ENCODE measurements around the gene GRIN3B. TPM values are rescaled to one million over a fixed set of nuclear protein-coding genes. Genes with fewer than 3 reads are reported as not detected.

The GRIN3B gene
- total and polyA plus RNA-seq, 10 of the 15 experiments (the other 5 are each of a cell fraction or from before 2014, with no cell fraction given): 0.15 TPM; not detected in 9

DNA sequence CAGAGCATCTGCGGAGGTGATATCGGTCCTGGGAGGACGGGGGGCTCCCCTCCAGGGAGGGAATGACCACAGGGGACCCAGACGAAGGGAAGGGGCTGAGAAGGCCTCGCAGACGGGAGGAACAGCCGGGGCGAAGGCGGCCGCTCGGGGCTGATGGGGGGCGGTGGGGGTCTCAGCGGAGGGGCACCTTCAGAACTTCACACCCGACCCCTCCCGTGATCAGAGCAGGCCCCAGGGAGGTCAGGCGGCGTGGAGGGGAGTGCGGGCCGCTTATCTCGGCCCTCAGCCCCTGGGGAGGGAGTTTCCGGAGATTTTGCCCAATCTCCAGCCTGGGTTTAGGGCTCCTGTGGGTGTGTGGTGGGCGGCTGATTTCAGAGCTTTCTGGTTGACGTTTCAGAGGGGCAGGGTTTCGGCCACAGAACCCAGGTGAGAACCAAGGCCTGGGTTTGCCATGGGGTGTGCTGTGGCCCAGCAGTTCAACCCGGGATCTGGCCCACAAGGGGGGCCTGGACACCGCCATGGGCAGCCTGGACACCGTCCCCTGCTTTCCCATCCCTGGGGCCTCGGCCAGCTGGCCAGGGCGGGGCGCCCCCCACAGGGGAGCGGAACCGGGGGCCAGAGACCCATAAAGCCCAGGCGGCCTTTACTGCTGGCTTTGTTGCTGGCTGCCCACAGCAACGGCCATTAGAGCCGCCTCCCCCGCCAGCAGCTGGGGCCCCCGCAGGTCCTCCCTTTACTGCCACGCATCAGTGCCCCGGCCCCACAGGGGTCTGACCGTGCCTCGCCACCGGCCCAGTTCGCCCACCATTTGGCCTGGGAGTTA, 45.3 kb upstream of the GRIN3B start (continued):
- TF ChIP-seq, protein P1, sequence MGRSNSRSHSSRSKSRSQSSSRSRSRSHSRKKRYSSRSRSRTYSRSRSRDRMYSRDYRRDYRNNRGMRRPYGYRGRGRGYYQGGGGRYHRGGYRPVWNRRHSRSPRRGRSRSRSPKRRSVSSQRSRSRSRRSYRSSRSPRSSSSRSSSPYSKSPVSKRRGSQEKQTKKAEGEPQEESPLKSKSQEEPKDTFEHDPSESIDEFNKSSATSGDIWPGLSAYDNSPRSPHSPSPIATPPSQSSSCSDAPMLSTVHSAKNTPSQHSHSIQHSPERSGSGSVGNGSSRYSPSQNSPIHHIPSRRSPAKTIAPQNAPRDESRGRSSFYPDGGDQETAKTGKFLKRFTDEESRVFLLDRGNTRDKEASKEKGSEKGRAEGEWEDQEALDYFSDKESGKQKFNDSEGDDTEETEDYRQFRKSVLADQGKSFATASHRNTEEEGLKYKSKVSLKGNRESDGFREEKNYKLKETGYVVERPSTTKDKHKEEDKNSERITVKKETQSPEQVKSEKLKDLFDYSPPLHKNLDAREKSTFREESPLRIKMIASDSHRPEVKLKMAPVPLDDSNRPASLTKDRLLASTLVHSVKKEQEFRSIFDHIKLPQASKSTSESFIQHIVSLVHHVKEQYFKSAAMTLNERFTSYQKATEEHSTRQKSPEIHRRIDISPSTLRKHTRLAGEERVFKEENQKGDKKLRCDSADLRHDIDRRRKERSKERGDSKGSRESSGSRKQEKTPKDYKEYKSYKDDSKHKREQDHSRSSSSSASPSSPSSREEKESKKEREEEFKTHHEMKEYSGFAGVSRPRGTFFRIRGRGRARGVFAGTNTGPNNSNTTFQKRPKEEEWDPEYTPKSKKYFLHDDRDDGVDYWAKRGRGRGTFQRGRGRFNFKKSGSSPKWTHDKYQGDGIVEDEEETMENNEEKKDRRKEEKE (IDR thresholded peaks at IDR 0.05): no peak
- TF ChIP-seq YBX1 (IDR thresholded peaks at IDR 0.05): no peak
- TF ChIP-seq, protein P2, sequence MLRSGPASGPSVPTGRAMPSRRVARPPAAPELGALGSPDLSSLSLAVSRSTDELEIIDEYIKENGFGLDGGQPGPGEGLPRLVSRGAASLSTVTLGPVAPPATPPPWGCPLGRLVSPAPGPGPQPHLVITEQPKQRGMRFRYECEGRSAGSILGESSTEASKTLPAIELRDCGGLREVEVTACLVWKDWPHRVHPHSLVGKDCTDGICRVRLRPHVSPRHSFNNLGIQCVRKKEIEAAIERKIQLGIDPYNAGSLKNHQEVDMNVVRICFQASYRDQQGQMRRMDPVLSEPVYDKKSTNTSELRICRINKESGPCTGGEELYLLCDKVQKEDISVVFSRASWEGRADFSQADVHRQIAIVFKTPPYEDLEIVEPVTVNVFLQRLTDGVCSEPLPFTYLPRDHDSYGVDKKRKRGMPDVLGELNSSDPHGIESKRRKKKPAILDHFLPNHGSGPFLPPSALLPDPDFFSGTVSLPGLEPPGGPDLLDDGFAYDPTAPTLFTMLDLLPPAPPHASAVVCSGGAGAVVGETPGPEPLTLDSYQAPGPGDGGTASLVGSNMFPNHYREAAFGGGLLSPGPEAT (IDR thresholded peaks at IDR 0.05; ENCODE audit: low read depth): peak; percentile 92
- TF ChIP-seq CBFB (IDR thresholded peaks at IDR 0.05; ENCODE audit: low read depth): peak; percentile 88; the same call in 1 of the 2 replicates
- TF ChIP-seq HDAC6 (IDR thresholded peaks at IDR 0.05; ENCODE audit: unreplicated experiment): no peak
- TF ChIP-seq, protein P3, sequence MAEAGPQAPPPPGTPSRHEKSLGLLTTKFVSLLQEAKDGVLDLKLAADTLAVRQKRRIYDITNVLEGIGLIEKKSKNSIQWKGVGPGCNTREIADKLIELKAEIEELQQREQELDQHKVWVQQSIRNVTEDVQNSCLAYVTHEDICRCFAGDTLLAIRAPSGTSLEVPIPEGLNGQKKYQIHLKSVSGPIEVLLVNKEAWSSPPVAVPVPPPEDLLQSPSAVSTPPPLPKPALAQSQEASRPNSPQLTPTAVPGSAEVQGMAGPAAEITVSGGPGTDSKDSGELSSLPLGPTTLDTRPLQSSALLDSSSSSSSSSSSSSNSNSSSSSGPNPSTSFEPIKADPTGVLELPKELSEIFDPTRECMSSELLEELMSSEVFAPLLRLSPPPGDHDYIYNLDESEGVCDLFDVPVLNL (IDR thresholded peaks at IDR 0.05; ENCODE audit: low read depth, low read length): no peak
- TF ChIP-seq NFYB (IDR thresholded peaks at IDR 0.05; ENCODE audit: insufficient read depth, low read depth, low read length): 0 out of 2 replicates have a peak, but pooled peaks have one; percentile 11
- TF ChIP-seq POLR2A (IDR thresholded peaks at IDR 0.05; ENCODE audit: low read depth, low read length): peak; percentile 71
- peak; percentile 57 for TF ChIP-seq SP1 (IDR thresholded peaks at IDR 0.05; ENCODE audit: low read depth, low read length)
- peak; percentile 72; the same call in 1 of the 2 replicates for TF ChIP-seq POLR2AphosphoS5 (IDR thresholded peaks at IDR 0.05; ENCODE audit: low read length)
- TF ChIP-seq, protein P4, sequence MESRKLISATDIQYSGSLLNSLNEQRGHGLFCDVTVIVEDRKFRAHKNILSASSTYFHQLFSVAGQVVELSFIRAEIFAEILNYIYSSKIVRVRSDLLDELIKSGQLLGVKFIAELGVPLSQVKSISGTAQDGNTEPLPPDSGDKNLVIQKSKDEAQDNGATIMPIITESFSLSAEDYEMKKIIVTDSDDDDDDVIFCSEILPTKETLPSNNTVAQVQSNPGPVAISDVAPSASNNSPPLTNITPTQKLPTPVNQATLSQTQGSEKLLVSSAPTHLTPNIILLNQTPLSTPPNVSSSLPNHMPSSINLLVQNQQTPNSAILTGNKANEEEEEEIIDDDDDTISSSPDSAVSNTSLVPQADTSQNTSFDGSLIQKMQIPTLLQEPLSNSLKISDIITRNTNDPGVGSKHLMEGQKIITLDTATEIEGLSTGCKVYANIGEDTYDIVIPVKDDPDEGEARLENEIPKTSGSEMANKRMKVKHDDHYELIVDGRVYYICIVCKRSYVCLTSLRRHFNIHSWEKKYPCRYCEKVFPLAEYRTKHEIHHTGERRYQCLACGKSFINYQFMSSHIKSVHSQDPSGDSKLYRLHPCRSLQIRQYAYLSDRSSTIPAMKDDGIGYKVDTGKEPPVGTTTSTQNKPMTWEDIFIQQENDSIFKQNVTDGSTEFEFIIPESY (IDR thresholded peaks at IDR 0.05): no peak
- TF ChIP-seq ZNF622 (IDR thresholded peaks at IDR 0.05): no peak
- no peak for TF ChIP-seq SUPT20H (IDR thresholded peaks at IDR 0.05; ENCODE audit: borderline replicate concordance, control insufficient read depth, low read depth, low read length)
- no peak for TF ChIP-seq EZH2 (IDR thresholded peaks at IDR 0.05; ENCODE audit: borderline replicate concordance, control insufficient read depth, low read depth, low read length)
- no peak for TF ChIP-seq STAT3 (IDR thresholded peaks at IDR 0.05; ENCODE audit: low read depth, low read length)
- TF ChIP-seq ZNF274 (IDR thresholded peaks at IDR 0.05; ENCODE audit: insufficient read depth, insufficient read length): no peak

All from GM12878 (cell line).